Adrenal gland (tissue), 5 donors: ENCODE results near the gene CD300LB.

Experiments used
- POLR2A ChIP-seq, 2 donors: fragments of 450-650 bp; IDR thresholded peaks; one replicate each; pipeline ENCODE4 v1.6.1; 2017; ENCODE audit warnings: antibody characterized with exemption in 2 of 2, mild to moderate bottlenecking in 2 of 2, moderate library complexity in 1 of 2
- TF ChIP-seq, protein P1 (sequence below), 6 experiments: fragments of 450-650 bp in 4 of 6; fragments of 200-600 bp in 2 of 6; sonication (generic) in 1 of 6; IDR thresholded peaks; 1 replicate in 5 of 6; 2 replicates in 1 of 6; pipeline versions ENCODE4 v1.5.1 to v1.8.0; 2016 to 2021; ENCODE audit warnings: antibody characterized with exemption in 6 of 6, mild to moderate bottlenecking in 2 of 6, moderate library complexity in 1 of 6
- donor health status: DM: no; HTN: no; CAD: no.

DNA sequence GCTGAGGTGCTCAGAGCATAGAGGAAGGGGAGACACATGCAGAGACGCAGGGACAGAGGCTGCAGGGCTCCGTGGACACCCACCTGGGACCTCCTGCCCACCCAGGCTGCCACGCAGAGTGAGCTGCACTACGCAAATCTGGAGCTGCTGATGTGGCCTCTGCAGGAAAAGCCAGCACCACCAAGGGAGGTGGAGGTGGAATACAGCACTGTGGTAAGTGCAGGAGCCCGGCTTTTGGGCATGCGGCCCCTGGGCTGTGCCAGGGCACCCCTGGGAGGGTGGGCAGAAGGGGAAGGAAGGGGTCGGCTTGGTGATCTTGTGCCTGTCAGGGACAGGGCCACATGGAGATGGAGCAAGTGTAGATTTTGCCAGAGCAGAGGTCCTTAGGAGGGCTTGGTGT, 49.7 kb downstream of the CD300LB start:
- TF ChIP-seq, protein P1, sequence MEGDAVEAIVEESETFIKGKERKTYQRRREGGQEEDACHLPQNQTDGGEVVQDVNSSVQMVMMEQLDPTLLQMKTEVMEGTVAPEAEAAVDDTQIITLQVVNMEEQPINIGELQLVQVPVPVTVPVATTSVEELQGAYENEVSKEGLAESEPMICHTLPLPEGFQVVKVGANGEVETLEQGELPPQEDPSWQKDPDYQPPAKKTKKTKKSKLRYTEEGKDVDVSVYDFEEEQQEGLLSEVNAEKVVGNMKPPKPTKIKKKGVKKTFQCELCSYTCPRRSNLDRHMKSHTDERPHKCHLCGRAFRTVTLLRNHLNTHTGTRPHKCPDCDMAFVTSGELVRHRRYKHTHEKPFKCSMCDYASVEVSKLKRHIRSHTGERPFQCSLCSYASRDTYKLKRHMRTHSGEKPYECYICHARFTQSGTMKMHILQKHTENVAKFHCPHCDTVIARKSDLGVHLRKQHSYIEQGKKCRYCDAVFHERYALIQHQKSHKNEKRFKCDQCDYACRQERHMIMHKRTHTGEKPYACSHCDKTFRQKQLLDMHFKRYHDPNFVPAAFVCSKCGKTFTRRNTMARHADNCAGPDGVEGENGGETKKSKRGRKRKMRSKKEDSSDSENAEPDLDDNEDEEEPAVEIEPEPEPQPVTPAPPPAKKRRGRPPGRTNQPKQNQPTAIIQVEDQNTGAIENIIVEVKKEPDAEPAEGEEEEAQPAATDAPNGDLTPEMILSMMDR (IDR thresholded peaks at IDR 0.05) = no peak
- no peak for TF ChIP-seq POLR2A (IDR thresholded peaks at IDR 0.05)
